Left ventricle myocardium inferior (tissue), 1 donor: ENCODE results near the gene NSF. TPM values are rescaled to one million over a fixed set of nuclear protein-coding genes. Genes with fewer than 3 reads are reported as not detected.
A peak's percentile ranks its signal among the peaks of the same experiment; 100 is the strongest.
"Not testable (repeated sequence)": the region's sequence is repeated elsewhere in the genome, so short reads cannot be mapped to it uniquely, and the experiment has no call there.

ENCODE experiments used
- DNase-seq: peaks from one replicate; pipeline ENCODE4 v3.0.0-alpha.2; 2020
- H3K27ac ChIP-seq: fragments of 200-600 bp; replicated peaks from 2 replicates; pipeline ENCODE4 v1.8.0; 2021
- H3K27me3 ChIP-seq: fragments of 200-600 bp; 2 replicates; pipeline ENCODE4 v1.8.0; 2021; ENCODE audit warnings: low read depth
- H3K36me3 ChIP-seq: fragments of 200-600 bp; 2 replicates; pipeline ENCODE4 v1.8.0; 2021
- H3K4me1 ChIP-seq: fragments of 200-600 bp; 2 replicates; pipeline ENCODE4 v1.8.0; 2021
- H3K4me3 ChIP-seq: fragments of 200-600 bp; 2 replicates; pipeline ENCODE4 v1.8.0; 2021; ENCODE audit warnings: mild to moderate bottlenecking, moderate library complexity
- H3K9me3 ChIP-seq: fragments of 200-600 bp; replicated peaks from 2 replicates; pipeline ENCODE4 v1.8.0; 2021
- intact Hi-C: fragments of 100-400 bp; cut with micrococcal nuclease; formaldehyde crosslinking; loops from one replicate; pipeline ENCODE4 v1.11.0; 2022
- long read RNA-seq: library from polyadenylated mRNA; unstranded; transcript quantifications from one replicate; pipeline ENCODE4 v2.0.0, GENCODE V29; 2021
- total RNA-seq: library from RNA; stranded (reverse); fragmentation: NEBNext Ultra II Directional; extraction: Animal tissue kit (Norgen Biotek cat#: 25700); gene quantifications from one replicate; pipeline ENCODE4 v1.2.1, GENCODE V29; 2021
- donor health status: DM: no; HTN: yes; CAD: no; lungs with severe emphysema.

Gene NSF
- total RNA-seq: 29.0 TPM
- long read RNA-seq, transcript NSF-201 (21 exons, 3,983 nt): major isoform, 76 of 95 reads
- long read RNA-seq, transcript NSF-206 (20 exons, 2,667 nt): minor isoform, 5 of 95 reads
- long read RNA-seq, partial matches to known transcripts: 5 of 95 reads
- long read RNA-seq, other reads (novel, unspliced or antisense): 9 of 95 reads

DNA sequence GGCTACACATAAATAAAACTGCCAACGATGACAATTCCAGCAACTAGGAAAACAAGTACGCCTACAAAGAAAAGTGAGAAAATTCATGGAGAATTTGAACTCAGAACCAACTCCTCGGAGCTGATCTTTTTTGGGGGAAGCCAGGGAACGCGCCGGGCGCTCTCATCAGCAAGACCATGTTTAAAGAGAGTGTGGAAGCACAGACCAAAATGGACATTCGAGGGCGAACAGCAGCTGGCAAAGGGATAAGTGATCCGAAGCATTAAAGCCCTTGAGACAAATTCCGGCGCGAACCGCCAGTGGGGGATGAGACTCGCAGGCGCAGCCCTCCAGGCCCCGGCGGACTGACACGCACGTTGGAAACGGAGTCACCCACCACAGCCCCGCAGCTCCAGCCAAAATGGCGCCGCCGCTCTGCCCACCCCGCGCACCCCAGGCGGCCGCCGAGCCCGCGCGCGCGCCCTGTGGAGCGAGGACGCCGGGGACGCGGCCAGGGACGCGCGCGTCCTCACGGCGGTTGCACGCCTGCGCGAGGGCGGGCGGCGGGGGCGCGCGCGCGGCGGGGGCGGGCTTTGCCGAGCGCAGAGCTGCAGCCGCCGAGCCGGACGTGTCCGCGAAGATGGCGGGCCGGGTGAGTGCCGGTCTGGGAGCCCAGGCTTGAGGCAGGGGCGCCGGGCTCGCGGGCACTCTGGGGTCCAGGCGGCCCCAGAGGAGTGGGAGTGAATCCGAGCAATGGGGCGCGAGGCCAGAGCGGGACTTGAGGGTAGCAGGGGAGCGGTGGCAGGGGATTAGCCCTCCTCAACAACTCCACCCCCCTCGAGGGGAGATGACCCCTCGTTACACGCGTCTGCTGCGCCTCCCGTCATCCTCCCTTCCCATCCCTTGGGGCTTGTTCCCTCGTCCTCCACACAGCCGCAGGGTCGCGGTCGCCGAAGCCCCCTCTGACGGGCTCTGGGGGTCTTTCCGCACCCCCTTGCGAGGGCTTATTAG is at the start of gene NSF:
Gene NSF (plus strand): TSS at position 513 of the 990 bp plus-strand sequence. CDS start 107 bp downstream, at position 620.
- DNase-seq, H3K9me3 ChIP-seq, H3K27me3 ChIP-seq, H3K36me3 ChIP-seq, H3K27ac ChIP-seq, H3K4me1 ChIP-seq, H3K4me3 ChIP-seq, intact Hi-C loops: not testable (repeated sequence)

DNA sequence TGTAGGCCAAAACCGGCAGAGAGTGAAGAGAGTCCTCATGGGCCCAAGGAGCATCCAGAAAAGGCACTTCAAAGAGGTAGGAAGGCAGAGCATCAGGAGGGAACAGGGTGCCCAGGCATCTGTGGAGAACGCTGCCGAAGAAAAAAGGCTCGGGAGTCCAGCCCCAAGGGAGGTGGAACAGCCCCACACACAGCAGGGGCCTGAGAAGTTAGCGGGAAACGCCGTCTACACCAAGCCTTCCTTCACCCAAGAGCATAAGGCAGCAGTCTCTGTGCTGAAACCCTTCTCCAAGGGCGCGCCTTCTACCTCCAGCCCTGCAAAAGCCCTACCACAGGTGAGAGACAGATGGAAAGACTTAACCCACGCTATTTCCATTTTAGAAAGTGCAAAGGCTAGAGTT is 41.9 kb upstream of the NSF start:
- intact Hi-C loops, H3K9me3 ChIP-seq, H3K4me3 ChIP-seq, H3K27me3 ChIP-seq, DNase-seq, H3K4me1 ChIP-seq, H3K27ac ChIP-seq: not testable (repeated sequence)
- peaks cover 15% of the 10 kb centered on the region for H3K36me3 ChIP-seq

DNA sequence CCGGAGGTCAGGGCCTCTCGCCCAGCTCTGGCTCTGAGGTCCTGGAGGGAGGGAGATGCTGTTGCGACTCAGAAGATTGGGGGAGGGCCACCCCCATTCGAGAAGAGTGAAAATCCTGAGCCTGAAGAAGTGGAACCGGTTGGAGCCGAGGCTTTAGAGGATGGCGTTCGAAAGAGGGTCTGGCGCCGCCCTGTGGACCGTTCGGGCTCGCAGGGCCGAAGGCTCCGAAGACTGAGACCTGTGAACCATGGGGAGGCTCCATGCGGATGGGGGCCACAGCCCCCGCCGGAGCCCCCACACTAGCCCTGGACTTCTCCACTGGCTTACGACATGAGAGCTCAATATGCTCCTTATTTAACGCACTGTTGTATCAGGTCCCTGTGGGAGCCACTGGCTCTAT is 31.3 kb upstream of the NSF start:
- H3K4me3 ChIP-seq, H3K9me3 ChIP-seq, H3K27ac ChIP-seq, intact Hi-C loops, H3K4me1 ChIP-seq, H3K27me3 ChIP-seq, H3K36me3 ChIP-seq, DNase-seq: not testable (repeated sequence)

DNA sequence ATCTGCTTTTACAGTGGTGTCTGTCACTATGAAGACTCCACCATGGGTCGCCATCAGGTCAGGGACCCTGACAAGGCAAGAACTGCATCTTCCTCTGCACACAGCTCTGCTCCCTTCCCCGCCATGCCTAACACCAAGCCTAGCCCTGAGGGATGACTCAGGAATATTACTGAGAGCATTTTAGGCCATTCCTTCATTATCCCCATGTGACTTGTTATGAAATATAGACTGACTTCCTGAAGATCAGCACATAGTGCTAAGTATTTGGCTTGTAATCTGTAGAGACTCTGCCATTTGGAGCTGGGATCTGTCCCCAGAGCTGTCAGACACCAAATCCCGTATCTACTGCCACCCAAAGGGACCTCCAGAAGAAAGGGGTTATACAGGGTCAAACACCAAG is 30.4 kb upstream of the NSF start:
- H3K36me3 ChIP-seq, H3K27me3 ChIP-seq, intact Hi-C loops, H3K27ac ChIP-seq, DNase-seq, H3K4me3 ChIP-seq, H3K4me1 ChIP-seq, H3K9me3 ChIP-seq: not testable (repeated sequence)

DNA sequence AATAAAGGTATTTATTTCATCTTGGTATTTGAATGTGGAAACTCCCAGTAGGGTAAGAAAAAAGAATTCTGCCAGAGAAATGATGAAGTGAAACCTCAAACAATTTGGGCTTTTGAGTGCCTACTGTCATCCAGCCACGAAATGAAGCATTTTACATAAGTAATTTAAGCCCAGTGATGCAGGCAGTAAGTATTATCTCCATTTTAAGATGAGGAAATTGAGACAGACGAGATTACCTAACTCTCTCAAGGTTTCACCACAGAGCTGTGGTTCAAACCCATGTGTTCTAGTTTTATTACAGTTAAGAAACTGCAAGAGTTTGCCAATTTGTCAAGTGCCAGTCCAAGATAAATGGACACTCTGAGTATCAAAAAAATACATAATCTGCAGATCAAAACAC is 24.2 kb upstream of the NSF start:
- DNase-seq, H3K36me3 ChIP-seq, H3K4me3 ChIP-seq, H3K4me1 ChIP-seq, H3K27me3 ChIP-seq, H3K27ac ChIP-seq, intact Hi-C loops, H3K9me3 ChIP-seq: not testable (repeated sequence)

DNA sequence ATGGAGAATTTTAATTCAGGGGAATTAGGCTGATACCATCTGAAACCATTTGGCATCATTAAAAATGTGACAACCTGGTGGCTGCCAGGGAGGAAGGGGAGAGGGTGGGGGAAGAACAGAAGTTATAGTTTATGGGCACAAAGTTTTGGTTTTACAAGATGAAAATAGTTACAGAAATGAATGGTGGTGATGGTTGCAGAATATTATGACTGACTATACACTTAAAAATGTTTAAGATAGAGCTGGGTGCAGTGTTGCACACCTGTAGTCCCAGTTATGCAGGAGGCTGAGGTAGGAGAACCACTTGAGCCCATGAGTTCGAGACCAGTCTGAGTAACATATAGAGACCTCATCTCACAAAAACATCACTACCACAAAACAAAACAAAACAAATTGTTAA is 23.5 kb upstream of the NSF start:
- H3K4me1 ChIP-seq, H3K9me3 ChIP-seq, H3K36me3 ChIP-seq, DNase-seq, intact Hi-C loops, H3K27me3 ChIP-seq, H3K27ac ChIP-seq, H3K4me3 ChIP-seq: not testable (repeated sequence)

DNA sequence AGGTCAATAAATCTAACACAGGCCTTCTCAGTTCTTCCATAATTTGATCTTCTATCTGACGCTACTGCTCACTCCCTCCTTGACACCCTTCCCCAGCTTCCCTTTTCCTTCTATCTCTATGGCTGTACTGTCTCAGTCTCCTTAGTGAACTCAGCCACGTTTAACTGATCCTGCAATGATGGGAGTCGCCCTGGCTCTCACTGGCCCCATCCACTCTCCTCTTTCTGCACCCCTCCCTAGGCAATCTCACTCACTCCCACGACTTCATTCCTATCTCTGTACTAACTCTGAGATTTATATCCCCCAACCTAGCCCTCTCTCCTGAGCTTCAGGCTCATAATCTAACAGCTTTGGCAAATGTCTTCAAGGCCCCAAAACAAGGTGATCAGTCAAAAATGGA is 18.7 kb upstream of the NSF start:
- H3K9me3 ChIP-seq, DNase-seq, H3K27me3 ChIP-seq, H3K4me1 ChIP-seq, H3K36me3 ChIP-seq, intact Hi-C loops, H3K4me3 ChIP-seq, H3K27ac ChIP-seq: not testable (repeated sequence)

DNA sequence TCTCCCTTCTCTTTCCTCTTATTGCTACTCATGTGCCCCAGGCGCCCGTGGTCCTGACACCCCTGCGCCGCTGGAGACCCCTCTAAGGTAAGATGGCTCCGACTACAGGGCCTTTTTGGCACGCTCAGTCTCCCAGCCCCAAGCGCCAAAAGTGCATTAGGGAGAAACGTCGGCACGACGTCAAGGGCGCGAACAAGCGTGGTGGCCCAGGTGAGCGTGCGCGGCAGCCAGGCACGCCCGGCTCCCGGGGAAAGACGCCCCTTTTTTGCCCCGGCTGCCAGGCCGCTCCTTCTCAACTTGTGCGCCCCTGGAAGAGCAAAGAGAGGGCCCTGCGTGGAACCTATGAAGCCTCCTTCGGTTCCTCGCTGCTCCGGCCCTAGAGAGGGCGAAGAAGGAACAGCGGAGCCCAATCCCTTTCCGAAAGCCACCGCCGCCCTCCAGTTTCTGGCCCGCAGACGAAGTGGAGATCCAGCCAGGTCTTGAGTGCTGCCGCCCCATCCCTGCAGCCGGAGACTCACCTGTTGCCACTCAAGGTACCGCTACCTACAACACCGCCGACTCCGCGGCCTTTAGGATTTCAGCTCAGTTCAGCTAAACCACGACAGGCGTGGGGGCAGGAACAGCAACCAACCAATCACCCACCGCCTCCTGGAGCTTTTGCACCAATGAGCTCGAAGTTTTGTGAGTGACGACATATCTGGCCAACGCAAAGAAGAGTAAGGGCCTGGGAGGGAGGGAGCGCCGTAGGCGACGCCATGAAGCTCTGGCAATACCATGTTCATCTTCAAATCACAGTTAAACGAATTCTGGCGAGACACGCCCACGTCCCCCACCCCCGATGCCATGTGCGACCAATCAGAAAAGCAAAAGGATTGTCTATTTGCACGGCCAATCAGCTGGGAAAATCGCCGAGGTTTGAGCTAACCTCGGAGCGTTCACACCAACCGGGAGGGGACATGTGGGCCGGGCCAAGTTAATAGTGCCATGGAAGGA is 11.1 kb upstream of the NSF start, which contains the start of gene ARL17A:
Gene ARL17A (minus strand): TSS at position 609 of the 993 bp plus-strand sequence. CDS start 3,369 bp downstream, outside the sequence.
- DNase-seq: peak; percentile 80
- H3K9me3 ChIP-seq, H3K4me1 ChIP-seq, H3K36me3 ChIP-seq, intact Hi-C loops, H3K27me3 ChIP-seq: not testable (repeated sequence)
- H3K4me3 ChIP-seq: peak within 1 kb of the TSS; percentile 61
- H3K27ac ChIP-seq: peak within 1 kb of the TSS; percentile 75

DNA sequence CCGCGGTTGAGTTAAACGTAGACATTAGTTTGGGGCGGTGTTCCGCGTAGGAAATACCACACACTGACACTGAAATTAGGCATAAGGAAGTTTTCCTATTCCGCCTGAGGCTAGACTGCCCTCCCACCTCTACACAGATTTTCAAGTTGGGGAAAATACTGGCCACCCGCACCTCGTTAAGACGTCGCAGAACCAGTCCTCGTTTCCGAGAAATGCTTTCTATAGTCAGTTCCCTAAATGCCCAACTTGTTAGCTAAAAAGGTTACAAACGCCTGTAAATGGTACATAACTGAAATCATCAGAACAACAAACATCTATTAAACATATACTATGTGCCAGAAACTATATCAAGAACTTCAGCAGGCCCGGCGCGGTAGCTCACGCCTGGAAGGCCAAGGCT is 10.4 kb upstream of the NSF start:
- DNase-seq, H3K36me3 ChIP-seq, H3K4me1 ChIP-seq, intact Hi-C loops, H3K9me3 ChIP-seq, H3K27me3 ChIP-seq: not testable (repeated sequence)
- Histone ChIP-seq H3K27ac (peak overlapping the region; percentile 75), H3K4me3 (peak overlapping the region; percentile 61)

DNA sequence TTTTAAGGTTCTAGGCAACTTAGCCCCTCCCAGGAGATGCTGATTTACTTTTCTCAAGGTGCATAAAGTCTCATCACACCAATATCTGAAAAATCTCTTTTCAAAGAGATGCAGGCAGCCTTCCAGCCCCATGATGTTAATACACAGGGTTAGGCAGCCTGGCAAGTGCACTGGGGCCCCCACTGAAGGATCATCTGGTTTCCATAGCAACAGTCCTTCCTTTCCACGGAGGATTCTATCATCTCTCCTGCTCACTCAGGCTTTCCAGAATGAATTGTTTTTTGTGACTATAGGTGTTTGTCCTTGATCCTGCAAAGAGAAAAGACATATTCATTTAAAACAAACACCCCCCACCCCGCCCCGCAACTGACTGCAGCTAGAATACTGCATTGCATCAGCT is 5.0 kb upstream of the NSF start:
- H3K27ac ChIP-seq, H3K36me3 ChIP-seq, DNase-seq, intact Hi-C loops, H3K4me1 ChIP-seq, H3K4me3 ChIP-seq, H3K9me3 ChIP-seq, H3K27me3 ChIP-seq: not testable (repeated sequence)

DNA sequence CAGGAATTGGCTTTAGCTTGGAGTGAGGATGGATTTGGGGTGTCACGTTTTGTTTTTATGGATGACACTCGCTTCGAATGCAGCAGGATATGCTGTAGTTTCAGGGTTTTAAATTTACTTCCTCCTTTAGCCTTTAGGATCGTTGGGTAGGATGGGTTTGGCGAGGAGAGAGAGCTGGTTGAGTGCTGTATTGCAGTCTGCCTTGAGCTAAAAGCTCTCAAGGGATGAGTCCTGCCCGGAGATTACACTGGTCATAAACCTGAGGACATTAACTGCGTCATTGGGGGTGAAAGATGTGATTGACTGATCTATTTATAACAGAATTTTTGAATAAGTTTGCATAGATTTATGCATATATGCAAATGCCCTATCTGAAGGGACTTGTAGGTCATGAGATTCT is 863 bp downstream of the NSF start:
- H3K9me3 ChIP-seq, DNase-seq, H3K36me3 ChIP-seq, intact Hi-C loops, H3K4me1 ChIP-seq, H3K27me3 ChIP-seq, H3K4me3 ChIP-seq, H3K27ac ChIP-seq: not testable (repeated sequence)

DNA sequence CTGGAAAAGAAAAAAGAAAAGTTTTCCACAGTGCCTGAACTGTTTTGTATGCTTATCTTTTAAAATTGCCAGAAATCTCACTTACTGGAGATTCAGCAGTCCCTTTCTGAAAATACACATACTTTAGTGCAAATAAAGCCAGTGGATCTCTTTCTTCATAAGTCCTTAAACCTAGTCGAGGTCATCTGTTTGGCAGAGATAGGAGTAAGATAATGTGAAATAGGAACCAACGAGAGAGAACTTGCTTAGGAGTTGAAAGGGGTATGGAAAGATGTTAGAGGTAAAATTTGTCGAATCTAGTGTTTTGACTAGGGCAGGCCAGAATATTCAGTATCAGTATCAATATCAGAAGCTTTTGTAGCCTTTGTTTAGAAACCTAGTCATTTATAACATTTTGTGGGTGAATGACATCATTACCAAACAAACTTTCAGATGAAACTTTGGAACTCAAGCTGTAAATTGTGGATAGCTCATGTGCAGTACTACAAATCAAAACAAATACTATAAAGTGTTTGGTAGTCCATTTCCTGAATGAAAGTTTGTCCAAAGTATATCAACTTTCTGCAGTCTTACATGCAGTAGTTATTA is 8.0 kb downstream of the NSF start:
- H3K9me3 ChIP-seq, H3K4me1 ChIP-seq, H3K36me3 ChIP-seq, intact Hi-C loops, H3K27me3 ChIP-seq, H3K4me3 ChIP-seq, DNase-seq, H3K27ac ChIP-seq: not testable (repeated sequence)

DNA sequence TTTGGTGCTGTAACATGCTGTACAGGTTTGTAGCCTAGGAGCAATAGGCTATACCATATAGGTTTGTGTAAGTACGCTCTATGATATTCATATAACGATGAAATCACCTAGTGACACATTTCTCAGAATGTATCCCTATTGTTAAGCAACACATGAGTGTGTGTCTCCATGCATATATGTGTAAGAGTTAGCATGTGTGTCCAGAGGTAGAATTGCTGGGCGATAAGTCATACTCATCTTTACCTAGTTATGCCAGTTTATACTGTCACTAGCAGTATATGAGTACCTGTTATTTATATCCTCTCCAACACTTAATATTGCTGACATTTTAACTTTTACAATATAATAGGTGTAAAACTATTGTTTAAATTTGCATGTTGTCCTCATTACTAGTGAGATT is 10.3 kb downstream of the NSF start:
- H3K27me3 ChIP-seq, H3K9me3 ChIP-seq, H3K4me1 ChIP-seq, intact Hi-C loops, H3K4me3 ChIP-seq, DNase-seq, H3K36me3 ChIP-seq, H3K27ac ChIP-seq: not testable (repeated sequence)
